Measurements from ENCODE around the gene SMIM43. TPM values are rescaled to one million over a fixed set of nuclear protein-coding genes. Genes with fewer than 3 reads are reported as not detected.

The SMIM43 gene
- total and polyA plus RNA-seq, 9 of the 15 experiments (the other 6 are each of a cell fraction or from before 2014, with no cell fraction given), result not detected

- FAIRE-seq (no peak), DNase-seq (ENCODE audit: extremely low read depth in 1 of 4, low spot score in 3 of 4) (no peak), ATAC-seq (no peak)
- Histone ChIP-seq H3K4me1 (replicated peaks in 1 of 2; ENCODE audit: control insufficient read depth in 2 of 2, insufficient read depth in 2 of 2, low read length in 2 of 2) (no peaks in the 10 kb centered on the region; a peak in 1 of 5 replicates), H2AFZ (ENCODE audit: low read depth, low read length) (no peak overlapping the region), H3K79me2 (ENCODE audit: control insufficient read depth, insufficient read depth, low read length) (no peaks in the 10 kb centered on the region), H3K36me3 (ENCODE audit: control insufficient read depth, insufficient read depth, low read length) (no peaks in the 10 kb centered on the region), H3K4me2 (ENCODE audit: insufficient read depth, low read length) (no peak overlapping the region), H4K20me1 (replicated peaks; ENCODE audit: control insufficient read depth, insufficient read depth, low read length) (no peaks in the 10 kb centered on the region), H3K27ac (ENCODE audit: extremely low read depth, low read depth, low read length) (no peak overlapping the region), H3K4me3 (no peak overlapping the region), H3K9ac (ENCODE audit: insufficient read depth in 1 of 2, low read depth in 2 of 2, low read length in 2 of 2) (no peak overlapping the region), H3K9me1 (ENCODE audit: control insufficient read depth, insufficient read depth, low read length) (no peaks in the 10 kb centered on the region), H3K9me3 (replicated peaks; ENCODE audit: control insufficient read depth, insufficient read depth, low read depth, low read length) (no peaks in the 10 kb centered on the region), H3K27me3 (ENCODE audit: control insufficient read depth in 2 of 2, insufficient read depth in 2 of 2, low read length in 2 of 2) (peaks cover 11 to 29% of the 10 kb centered on the region in 2 experiments)
- POLR2A ChIA-PET, result interaction anchor here (0.7 kb wide), 1 partner anchor 8 kb away, joined by 5 read pairs; no protein-coding TSS in a partner anchor
- CTCF ChIA-PET (ENCODE audit: low intra/inter-chr PET ratio), result no interaction called here
- WGBS (ENCODE audit: insufficient coverage, low coverage, missing lambda C conversion rate), result 8% methylated on average over 1 of the region's 1 CpG
- intact Hi-C loops (cut with micrococcal nuclease), result no loop called here
- no TSS peak for BruUV-seq (replicated peaks)
- in situ Hi-C loops (cut with MboI), result no loop called here
- TF ChIP-seq ZNF146 (CRISPR knock-in tag; IDR thresholded peaks at IDR 0.05; ENCODE audit: unreplicated experiment), result no peak
- no peak for TF ChIP-seq TAL1 (IDR thresholded peaks at IDR 0.05)
- TF ChIP-seq, protein P1, sequence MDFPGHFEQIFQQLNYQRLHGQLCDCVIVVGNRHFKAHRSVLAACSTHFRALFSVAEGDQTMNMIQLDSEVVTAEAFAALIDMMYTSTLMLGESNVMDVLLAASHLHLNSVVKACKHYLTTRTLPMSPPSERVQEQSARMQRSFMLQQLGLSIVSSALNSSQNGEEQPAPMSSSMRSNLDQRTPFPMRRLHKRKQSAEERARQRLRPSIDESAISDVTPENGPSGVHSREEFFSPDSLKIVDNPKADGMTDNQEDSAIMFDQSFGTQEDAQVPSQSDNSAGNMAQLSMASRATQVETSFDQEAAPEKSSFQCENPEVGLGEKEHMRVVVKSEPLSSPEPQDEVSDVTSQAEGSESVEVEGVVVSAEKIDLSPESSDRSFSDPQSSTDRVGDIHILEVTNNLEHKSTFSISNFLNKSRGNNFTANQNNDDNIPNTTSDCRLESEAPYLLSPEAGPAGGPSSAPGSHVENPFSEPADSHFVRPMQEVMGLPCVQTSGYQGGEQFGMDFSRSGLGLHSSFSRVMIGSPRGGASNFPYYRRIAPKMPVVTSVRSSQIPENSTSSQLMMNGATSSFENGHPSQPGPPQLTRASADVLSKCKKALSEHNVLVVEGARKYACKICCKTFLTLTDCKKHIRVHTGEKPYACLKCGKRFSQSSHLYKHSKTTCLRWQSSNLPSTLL (IDR thresholded peaks at IDR 0.05), result no peak
- TF ChIP-seq, protein P2, sequence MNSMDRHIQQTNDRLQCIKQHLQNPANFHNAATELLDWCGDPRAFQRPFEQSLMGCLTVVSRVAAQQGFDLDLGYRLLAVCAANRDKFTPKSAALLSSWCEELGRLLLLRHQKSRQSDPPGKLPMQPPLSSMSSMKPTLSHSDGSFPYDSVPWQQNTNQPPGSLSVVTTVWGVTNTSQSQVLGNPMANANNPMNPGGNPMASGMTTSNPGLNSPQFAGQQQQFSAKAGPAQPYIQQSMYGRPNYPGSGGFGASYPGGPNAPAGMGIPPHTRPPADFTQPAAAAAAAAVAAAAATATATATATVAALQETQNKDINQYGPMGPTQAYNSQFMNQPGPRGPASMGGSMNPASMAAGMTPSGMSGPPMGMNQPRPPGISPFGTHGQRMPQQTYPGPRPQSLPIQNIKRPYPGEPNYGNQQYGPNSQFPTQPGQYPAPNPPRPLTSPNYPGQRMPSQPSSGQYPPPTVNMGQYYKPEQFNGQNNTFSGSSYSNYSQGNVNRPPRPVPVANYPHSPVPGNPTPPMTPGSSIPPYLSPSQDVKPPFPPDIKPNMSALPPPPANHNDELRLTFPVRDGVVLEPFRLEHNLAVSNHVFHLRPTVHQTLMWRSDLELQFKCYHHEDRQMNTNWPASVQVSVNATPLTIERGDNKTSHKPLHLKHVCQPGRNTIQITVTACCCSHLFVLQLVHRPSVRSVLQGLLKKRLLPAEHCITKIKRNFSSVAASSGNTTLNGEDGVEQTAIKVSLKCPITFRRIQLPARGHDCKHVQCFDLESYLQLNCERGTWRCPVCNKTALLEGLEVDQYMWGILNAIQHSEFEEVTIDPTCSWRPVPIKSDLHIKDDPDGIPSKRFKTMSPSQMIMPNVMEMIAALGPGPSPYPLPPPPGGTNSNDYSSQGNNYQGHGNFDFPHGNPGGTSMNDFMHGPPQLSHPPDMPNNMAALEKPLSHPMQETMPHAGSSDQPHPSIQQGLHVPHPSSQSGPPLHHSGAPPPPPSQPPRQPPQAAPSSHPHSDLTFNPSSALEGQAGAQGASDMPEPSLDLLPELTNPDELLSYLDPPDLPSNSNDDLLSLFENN (IDR thresholded peaks at IDR 0.05; ENCODE audit: low read depth in 2 of 2, low read length in 2 of 2), result no peak
- no peak for TF ChIP-seq U2AF1 (optimal IDR thresholded peaks at IDR 0.05; ENCODE audit: low read depth, low read length)
- no peak for TF ChIP-seq NR3C1 (CRISPR knock-in tag; IDR thresholded peaks at IDR 0.05)
- TF ChIP-seq PHB (CRISPR knock-in tag; IDR thresholded peaks at IDR 0.05), result no peak
- TF ChIP-seq, protein P3, sequence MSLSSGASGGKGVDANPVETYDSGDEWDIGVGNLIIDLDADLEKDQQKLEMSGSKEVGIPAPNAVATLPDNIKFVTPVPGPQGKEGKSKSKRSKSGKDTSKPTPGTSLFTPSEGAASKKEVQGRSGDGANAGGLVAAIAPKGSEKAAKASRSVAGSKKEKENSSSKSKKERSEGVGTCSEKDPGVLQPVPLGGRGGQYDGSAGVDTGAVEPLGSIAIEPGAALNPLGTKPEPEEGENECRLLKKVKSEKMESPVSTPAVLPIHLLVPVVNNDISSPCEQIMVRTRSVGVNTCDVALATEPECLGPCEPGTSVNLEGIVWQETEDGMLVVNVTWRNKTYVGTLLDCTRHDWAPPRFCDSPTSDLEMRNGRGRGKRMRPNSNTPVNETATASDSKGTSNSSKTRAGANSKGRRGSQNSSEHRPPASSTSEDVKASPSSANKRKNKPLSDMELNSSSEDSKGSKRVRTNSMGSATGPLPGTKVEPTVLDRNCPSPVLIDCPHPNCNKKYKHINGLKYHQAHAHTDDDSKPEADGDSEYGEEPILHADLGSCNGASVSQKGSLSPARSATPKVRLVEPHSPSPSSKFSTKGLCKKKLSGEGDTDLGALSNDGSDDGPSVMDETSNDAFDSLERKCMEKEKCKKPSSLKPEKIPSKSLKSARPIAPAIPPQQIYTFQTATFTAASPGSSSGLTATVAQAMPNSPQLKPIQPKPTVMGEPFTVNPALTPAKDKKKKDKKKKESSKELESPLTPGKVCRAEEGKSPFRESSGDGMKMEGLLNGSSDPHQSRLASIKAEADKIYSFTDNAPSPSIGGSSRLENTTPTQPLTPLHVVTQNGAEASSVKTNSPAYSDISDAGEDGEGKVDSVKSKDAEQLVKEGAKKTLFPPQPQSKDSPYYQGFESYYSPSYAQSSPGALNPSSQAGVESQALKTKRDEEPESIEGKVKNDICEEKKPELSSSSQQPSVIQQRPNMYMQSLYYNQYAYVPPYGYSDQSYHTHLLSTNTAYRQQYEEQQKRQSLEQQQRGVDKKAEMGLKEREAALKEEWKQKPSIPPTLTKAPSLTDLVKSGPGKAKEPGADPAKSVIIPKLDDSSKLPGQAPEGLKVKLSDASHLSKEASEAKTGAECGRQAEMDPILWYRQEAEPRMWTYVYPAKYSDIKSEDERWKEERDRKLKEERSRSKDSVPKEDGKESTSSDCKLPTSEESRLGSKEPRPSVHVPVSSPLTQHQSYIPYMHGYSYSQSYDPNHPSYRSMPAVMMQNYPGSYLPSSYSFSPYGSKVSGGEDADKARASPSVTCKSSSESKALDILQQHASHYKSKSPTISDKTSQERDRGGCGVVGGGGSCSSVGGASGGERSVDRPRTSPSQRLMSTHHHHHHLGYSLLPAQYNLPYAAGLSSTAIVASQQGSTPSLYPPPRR (CRISPR knock-in tag; IDR thresholded peaks at IDR 0.05; ENCODE audit: borderline replicate concordance), result no peak
- no peak for TF ChIP-seq MTA2 (IDR thresholded peaks at IDR 0.05; ENCODE audit: low read depth)
- TF ChIP-seq, protein P4, sequence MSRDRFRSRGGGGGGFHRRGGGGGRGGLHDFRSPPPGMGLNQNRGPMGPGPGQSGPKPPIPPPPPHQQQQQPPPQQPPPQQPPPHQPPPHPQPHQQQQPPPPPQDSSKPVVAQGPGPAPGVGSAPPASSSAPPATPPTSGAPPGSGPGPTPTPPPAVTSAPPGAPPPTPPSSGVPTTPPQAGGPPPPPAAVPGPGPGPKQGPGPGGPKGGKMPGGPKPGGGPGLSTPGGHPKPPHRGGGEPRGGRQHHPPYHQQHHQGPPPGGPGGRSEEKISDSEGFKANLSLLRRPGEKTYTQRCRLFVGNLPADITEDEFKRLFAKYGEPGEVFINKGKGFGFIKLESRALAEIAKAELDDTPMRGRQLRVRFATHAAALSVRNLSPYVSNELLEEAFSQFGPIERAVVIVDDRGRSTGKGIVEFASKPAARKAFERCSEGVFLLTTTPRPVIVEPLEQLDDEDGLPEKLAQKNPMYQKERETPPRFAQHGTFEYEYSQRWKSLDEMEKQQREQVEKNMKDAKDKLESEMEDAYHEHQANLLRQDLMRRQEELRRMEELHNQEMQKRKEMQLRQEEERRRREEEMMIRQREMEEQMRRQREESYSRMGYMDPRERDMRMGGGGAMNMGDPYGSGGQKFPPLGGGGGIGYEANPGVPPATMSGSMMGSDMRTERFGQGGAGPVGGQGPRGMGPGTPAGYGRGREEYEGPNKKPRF (IDR thresholded peaks at IDR 0.05; ENCODE audit: low read depth, low read length), result no peak
These were observed 6.9 kb upstream of the SMIM43 start for GRCh38 chr4:121771869-121772268.
